CD14-positive monocyte (primary cell): ENCODE measurements around the gene MPDU1. TPM values are rescaled to one million over a fixed set of nuclear protein-coding genes. Genes with fewer than 3 reads are reported as not detected.

Experiments used
- DNase-seq, 3 donors: peaks; one replicate each; pipeline ENCODE4 v3.0.0-alpha.2; 2011 to 2022
- H2AFZ ChIP-seq: 2 replicates; pipeline ENCODE4 v1.6.0; 2012; ENCODE audit warnings: mild to moderate bottlenecking, low read depth, low read length, inconsistent platforms; ENCODE audit not compliant: insufficient read depth, poor library complexity, severe bottlenecking
- H3K27ac ChIP-seq, 2 donors: 1 replicate in 1 of 2; 2 replicates in 1 of 2; pipeline ENCODE4 v1.5.1; 2012 to 2013; ENCODE audit warnings: low read length in 2 of 2, control low read depth in 1 of 2, inconsistent platforms in 1 of 2, low read depth in 1 of 2, mild to moderate bottlenecking in 1 of 2
- H3K27me3 ChIP-seq, 2 donors: one replicate each; pipeline versions ENCODE4 v1.6.0 to v1.6.1; 2011 to 2013; ENCODE audit warnings: low read length in 2 of 2; ENCODE audit not compliant: control insufficient read depth in 2 of 2, insufficient read depth in 2 of 2
- H3K36me3 ChIP-seq, 2 donors: replicated peaks in 1 of 2; 1 replicate in 1 of 2; 2 replicates in 1 of 2; pipeline versions ENCODE4 v1.5.1 to v1.6.1; 2012 to 2013; ENCODE audit warnings: low read length in 2 of 2, control low read depth in 1 of 2, inconsistent platforms in 1 of 2, mild to moderate bottlenecking in 1 of 2; ENCODE audit not compliant: insufficient read depth in 2 of 2, control insufficient read depth in 1 of 2
- H3K4me1 ChIP-seq, 2 donors: 1 replicate in 1 of 2; 2 replicates in 1 of 2; pipeline versions ENCODE4 v1.5.1 to v1.6.1; 2012 to 2013; ENCODE audit warnings: low read length in 2 of 2, control low read depth in 1 of 2, inconsistent platforms in 1 of 2, mild to moderate bottlenecking in 1 of 2, moderate library complexity in 1 of 2; ENCODE audit not compliant: insufficient read depth in 2 of 2, control insufficient read depth in 1 of 2
- H3K4me2 ChIP-seq: replicated peaks from 2 replicates; pipeline ENCODE3; 2012; ENCODE audit warnings: low read length, moderate library complexity, mild to moderate bottlenecking; ENCODE audit not compliant: poor library complexity, severe bottlenecking; ENCODE audit errors: extremely low read depth
- H3K4me3 ChIP-seq, 3 experiments: fragments of 200-600 bp in 1 of 3; sonication (generic) in 1 of 3; replicated peaks in 1 of 3; 1 replicate in 2 of 3; 2 replicates in 1 of 3; pipeline ENCODE4 v1.5.1; 2011 to 2013; ENCODE audit warnings: low read length in 3 of 3, mild to moderate bottlenecking in 3 of 3, control low read depth in 2 of 3, low read depth in 2 of 3, inconsistent platforms in 1 of 3, moderate library complexity in 1 of 3
- H3K79me2 ChIP-seq: 2 replicates; pipeline ENCODE4 v1.6.0; 2012; ENCODE audit warnings: mild to moderate bottlenecking, control low read depth, inconsistent platforms, low read length, moderate library complexity; ENCODE audit not compliant: insufficient read depth
- H3K9ac ChIP-seq: 2 replicates; pipeline ENCODE4 v1.6.0; 2017; ENCODE audit warnings: low read length, mild to moderate bottlenecking; ENCODE audit not compliant: insufficient read depth, poor library complexity, severe bottlenecking
- H3K9me3 ChIP-seq, 2 donors: replicated peaks in 1 of 2; 1 replicate in 1 of 2; 2 replicates in 1 of 2; pipeline versions ENCODE4 v1.5.1 to v1.6.1; 2012 to 2013; ENCODE audit warnings: low read length in 2 of 2, control low read depth in 1 of 2; ENCODE audit not compliant: control insufficient read depth in 1 of 2, insufficient read depth in 1 of 2
- H4K20me1 ChIP-seq: 2 replicates; pipeline ENCODE4 v1.6.0; 2012; ENCODE audit warnings: mild to moderate bottlenecking, low read length, control low read depth, moderate library complexity; ENCODE audit not compliant: insufficient read depth
- H3K27ac Mint-ChIP-seq, 7 donors: one replicate each; pipeline ENCODE4 v1.8.0; 2020; ENCODE audit warnings: mild to moderate bottlenecking in 7 of 7, mixed read lengths in 7 of 7, moderate library complexity in 6 of 7, inconsistent platforms in 2 of 7
- H3K27me3 Mint-ChIP-seq, 3 donors: one replicate each; pipeline ENCODE4 v1.8.0; 2021 to 2022; ENCODE audit warnings: low read depth in 3 of 3, mild to moderate bottlenecking in 3 of 3, mixed read lengths in 3 of 3, moderate library complexity in 3 of 3, inconsistent platforms in 1 of 3
- H3K36me3 Mint-ChIP-seq, 2 donors: one replicate each; pipeline ENCODE4 v1.8.0; 2020; ENCODE audit warnings: mixed read lengths in 2 of 2, inconsistent platforms in 1 of 2, mild to moderate bottlenecking in 1 of 2
- H3K4me1 Mint-ChIP-seq: one replicate; pipeline ENCODE4 v1.8.0; 2020; ENCODE audit warnings: mild to moderate bottlenecking, mixed read lengths
- H3K4me3 Mint-ChIP-seq, 2 donors: one replicate each; pipeline ENCODE4 v1.8.0; 2020; ENCODE audit warnings: mild to moderate bottlenecking in 2 of 2, mixed read lengths in 2 of 2, moderate library complexity in 1 of 2
- H3K9me3 Mint-ChIP-seq, 7 donors: one replicate each; pipeline ENCODE4 v1.8.0; 2020 to 2022; ENCODE audit warnings: mixed read lengths in 7 of 7, mild to moderate bottlenecking in 6 of 7, moderate library complexity in 6 of 7, inconsistent platforms in 2 of 7
- WGBS: methylation state at CpG from one replicate; pipeline ENCODE4 v1.1.5; 2013; ENCODE audit warnings: missing lambda C conversion rate; ENCODE audit not compliant: insufficient coverage; 5-methylcytosine and 5-hydroxymethylcytosine counted together
- intact Hi-C, 2 donors: fragments of 100-400 bp; cut with micrococcal nuclease; formaldehyde crosslinking; loops; one replicate each; pipeline versions ENCODE4 v1.15.0 to v1.15.1; 2023
- polyA plus RNA-seq, 3 donors: library from polyadenylated mRNA; depleted of rRNA in 1 of 3; unstranded in 2 of 3; stranded (reverse) in 1 of 3; fragments of 300-500 nt in 2 of 3; fragments of >200 nt in 1 of 3; fragmentation: Illumina TruSeq in 2 of 3; gene quantifications; 1 replicate in 2 of 3; 2 replicates in 1 of 3; pipeline ENCODE4 v1.2.3, GENCODE V29; 2012 to 2021
- TF ChIP-seq, protein P1 (sequence below): fragments of 200-600 bp; IDR thresholded peaks from one replicate; pipeline ENCODE4 v1.8.0; 2022; ENCODE audit warnings: antibody characterized with exemption, mild to moderate bottlenecking

Gene MPDU1
- polyA plus RNA-seq, 3 donors = 100 to 107 (median 103) TPM

DNA sequence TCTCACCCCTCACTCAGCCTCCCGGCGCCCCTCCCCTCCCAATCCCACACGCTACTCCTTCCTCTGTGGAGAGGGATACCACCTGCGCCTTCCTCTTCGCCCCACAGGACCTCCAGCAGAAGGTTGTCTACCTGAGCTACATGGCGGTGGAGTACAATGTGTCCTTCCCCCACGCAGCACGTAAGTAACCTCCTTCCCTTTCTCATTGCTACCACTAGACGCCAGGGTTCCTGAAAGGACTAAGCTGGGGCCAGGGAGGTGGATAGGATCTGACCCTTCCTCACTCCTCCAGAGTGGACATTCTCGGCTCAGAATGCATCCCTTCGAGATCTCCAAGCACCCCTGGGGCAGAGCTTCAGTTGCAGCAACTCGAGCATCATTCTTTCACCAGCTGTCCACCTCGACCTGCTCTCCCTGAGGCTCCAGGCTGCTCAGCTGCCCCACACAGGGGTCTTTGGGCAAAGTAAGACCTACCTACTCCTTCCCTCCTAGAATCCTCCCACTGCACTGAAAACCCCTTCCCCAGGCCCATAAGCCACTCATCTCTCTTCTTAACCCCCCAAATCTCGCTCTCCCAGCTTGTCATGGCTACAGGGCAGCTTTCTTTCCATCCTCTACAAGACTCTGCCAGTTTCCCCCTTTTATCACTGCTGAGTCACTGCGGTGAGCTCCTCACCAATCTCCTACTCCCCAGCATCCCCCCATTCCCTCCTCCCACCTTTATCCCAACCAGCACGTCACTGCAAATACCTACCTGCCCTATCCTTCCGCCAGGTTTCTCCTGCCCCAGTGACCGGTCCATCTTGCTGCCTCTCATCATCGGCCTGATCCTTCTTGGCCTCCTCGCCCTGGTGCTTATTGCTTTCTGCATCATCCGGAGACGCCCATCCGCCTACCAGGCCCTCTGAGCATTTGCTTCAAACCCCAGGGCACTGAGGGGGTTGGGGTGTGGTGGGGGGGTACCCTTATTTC, 2.8 kb upstream of the MPDU1 start:
- Mint-ChIP-seq H3K36me3 (peaks cover 59 to 68% of the 10 kb centered on the region in 2 donors), H3K4me1 (peaks cover 78% of the 10 kb centered on the region), H3K27me3 (peaks cover 0 to 6% (median 2%) of the 10 kb centered on the region in 3 donors), H3K4me3 (peak overlapping the region; percentile 98 to 99), H3K9me3 (peaks cover 0 to 6% (median 0%) of the 10 kb centered on the region in 7 donors), H3K27ac (peak overlapping the region; percentile 98 to 100 (median 100))
- H2AFZ ChIP-seq = no peak overlapping the region
- H3K79me2 ChIP-seq = peaks cover 84% of the 10 kb centered on the region
- TF ChIP-seq, protein P1, sequence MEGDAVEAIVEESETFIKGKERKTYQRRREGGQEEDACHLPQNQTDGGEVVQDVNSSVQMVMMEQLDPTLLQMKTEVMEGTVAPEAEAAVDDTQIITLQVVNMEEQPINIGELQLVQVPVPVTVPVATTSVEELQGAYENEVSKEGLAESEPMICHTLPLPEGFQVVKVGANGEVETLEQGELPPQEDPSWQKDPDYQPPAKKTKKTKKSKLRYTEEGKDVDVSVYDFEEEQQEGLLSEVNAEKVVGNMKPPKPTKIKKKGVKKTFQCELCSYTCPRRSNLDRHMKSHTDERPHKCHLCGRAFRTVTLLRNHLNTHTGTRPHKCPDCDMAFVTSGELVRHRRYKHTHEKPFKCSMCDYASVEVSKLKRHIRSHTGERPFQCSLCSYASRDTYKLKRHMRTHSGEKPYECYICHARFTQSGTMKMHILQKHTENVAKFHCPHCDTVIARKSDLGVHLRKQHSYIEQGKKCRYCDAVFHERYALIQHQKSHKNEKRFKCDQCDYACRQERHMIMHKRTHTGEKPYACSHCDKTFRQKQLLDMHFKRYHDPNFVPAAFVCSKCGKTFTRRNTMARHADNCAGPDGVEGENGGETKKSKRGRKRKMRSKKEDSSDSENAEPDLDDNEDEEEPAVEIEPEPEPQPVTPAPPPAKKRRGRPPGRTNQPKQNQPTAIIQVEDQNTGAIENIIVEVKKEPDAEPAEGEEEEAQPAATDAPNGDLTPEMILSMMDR = no peak
- H3K9ac ChIP-seq = peak overlapping the region; percentile 97
- peaks cover 68% of the 10 kb centered on the region for H4K20me1 ChIP-seq
- H3K4me1 ChIP-seq = peaks cover 79 to 91% of the 10 kb centered on the region in 2 donors
- intact Hi-C loops = loop anchor here (5.0 kb wide), 2 partner anchors 144 to 274 kb away; partner anchors contain the start of genes EIF5A (in 1 of the 2), FGF11 (in 1 of the 2) and TMEM102 (in 1 of the 2)
- peak overlapping the region; percentile 99 for H3K4me2 ChIP-seq
- H3K36me3 ChIP-seq = peaks cover 29 to 30% of the 10 kb centered on the region in 2 donors
- 44% methylated on average over 7 of the region's 23 CpGs for WGBS
- H3K27me3 ChIP-seq = no peaks in the 10 kb centered on the region
- H3K4me3 ChIP-seq = peak overlapping the region; percentile 82 to 98 (median 91)
- peak in 2 of 3 donors; percentile 47 to 62 for DNase-seq
- H3K9me3 ChIP-seq = no peaks in the 10 kb centered on the region
- H3K27ac ChIP-seq = peak overlapping the region; percentile 99
